OCI-LY7 (cell line): ENCODE data around the gene POLR1B. TPM values are rescaled to one million over a fixed set of nuclear protein-coding genes. Genes with fewer than 3 reads are reported as not detected.
"Not testable (repeated sequence)": the region's sequence is repeated elsewhere in the genome, so short reads cannot be mapped to it uniquely, and the experiment has no call there.

Experiments
- BruUV-seq: library from RNA; stranded (reverse); fragments of 400-500 nt; replicated peaks from 2 replicates; lab custom pipeline; 2021; lab: Mats Ljungman, UMichigan
- CTCF ChIA-PET: fragments of 300-600 bp; sonication (Branson Sonifier 250); formaldehyde crosslinking; loops from one replicate; lab custom pipeline; 2022; ENCODE audit warnings: antibody characterized with exemption; ENCODE audit not compliant: unreplicated experiment; lab: Charles Lee
- POLR2A ChIA-PET: fragments of 300-600 bp; sonication (Branson Sonifier 250); formaldehyde crosslinking; loops from one replicate; lab custom pipeline; 2022; ENCODE audit warnings: antibody characterized with exemption; lab: Charles Lee
- DNase-seq: peaks from one replicate; pipeline ENCODE4 v3.0.0-alpha.2; 2015; ENCODE audit warnings: low spot score
- H2AFZ ChIP-seq: fragments of 200-600 bp; sonication (generic), shearing (Covaris generic); 2 replicates; pipeline ENCODE4 v1.6.1; 2014; ENCODE audit warnings: mild to moderate bottlenecking, antibody characterized with exemption, low read length, moderate library complexity
- H3K27ac ChIP-seq: fragments of 200-600 bp; sonication (generic); 2 replicates; pipeline ENCODE4 v1.5.1; 2014; ENCODE audit warnings: mixed run types, low read depth, mild to moderate bottlenecking, moderate library complexity, low read length, inconsistent platforms; ENCODE audit not compliant: poor library complexity, severe bottlenecking
- H3K36me3 ChIP-seq: fragments of 200-600 bp; sonication (generic); 2 replicates; pipeline ENCODE4 v1.6.1; 2014; ENCODE audit warnings: mild to moderate bottlenecking, antibody characterized with exemption, low read length, moderate library complexity, mixed read lengths; ENCODE audit not compliant: insufficient read depth
- H3K4me1 ChIP-seq: fragments of 200-600 bp; sonication (generic); 2 replicates; pipeline ENCODE4 v1.5.1; 2014; ENCODE audit warnings: mild to moderate bottlenecking, low read length; ENCODE audit not compliant: insufficient read depth, poor library complexity, severe bottlenecking
- H3K4me2 ChIP-seq: fragments of 200-600 bp; sonication (generic); 2 replicates; pipeline ENCODE4 v1.6.1; 2014; ENCODE audit warnings: mild to moderate bottlenecking, low read length
- H3K4me3 ChIP-seq: fragments of 200-600 bp; sonication (generic); 2 replicates; pipeline ENCODE4 v1.5.1; 2014; ENCODE audit warnings: mild to moderate bottlenecking, low read depth, low read length; ENCODE audit not compliant: poor library complexity, severe bottlenecking
- H3K79me2 ChIP-seq: fragments of 200-600 bp; sonication (generic); 2 replicates; pipeline ENCODE4 v1.6.1; 2016; ENCODE audit warnings: low read depth, mild to moderate bottlenecking, low read length, moderate library complexity, mixed read lengths; ENCODE audit not compliant: insufficient read depth
- H3K9me2 ChIP-seq: fragments of 200-600 bp; sonication (generic); 2 replicates; pipeline ENCODE4 v1.6.1; 2016; ENCODE audit warnings: mild to moderate bottlenecking, low read length, mixed read lengths; ENCODE audit not compliant: insufficient read depth
- H3K9me3 ChIP-seq: fragments of 200-600 bp; sonication (generic); 2 replicates; pipeline ENCODE4 v1.6.1; 2014; ENCODE audit warnings: mild to moderate bottlenecking, mixed run types, low read length, mixed read lengths
- H4K20me1 ChIP-seq: fragments of 200-600 bp; sonication (generic); 2 replicates; pipeline ENCODE4 v1.6.1; 2014; ENCODE audit warnings: mild to moderate bottlenecking, antibody characterized with exemption, low read length, moderate library complexity, mixed read lengths; ENCODE audit not compliant: insufficient read depth
- EZH2phosphoT487 ChIP-seq: fragments of 200-600 bp; sonication (generic); IDR thresholded peaks from 2 replicates; pipeline ENCODE4 v1.6.1; 2018; ENCODE audit warnings: low read depth, borderline replicate concordance, mild to moderate bottlenecking, mixed run types, antibody characterized with exemption, low read length, moderate library complexity, mixed read lengths
- intact Hi-C: fragments of 100-400 bp; cut with micrococcal nuclease; formaldehyde crosslinking; loops from one replicate; pipeline ENCODE4 v1.10.0; 2022; ENCODE audit not compliant: unreplicated experiment
- total RNA-seq, 2 experiments: library from RNA; depleted of rRNA in 1 of 2; stranded (reverse); fragments of >200 nt in 1 of 2; shearing (Covaris generic) in 1 of 2; gene quantifications; 2 replicates each; pipeline ENCODE4 v1.2.3, GENCODE V29; 2014 to 2022
- TF ChIP-seq, protein P1 (sequence below): fragments of 200-600 bp; sonication (generic); conservative IDR thresholded peaks from 2 replicates; pipeline ENCODE4 v1.5.1; 2014; ENCODE audit warnings: mild to moderate bottlenecking, antibody characterized with exemption, low read length, moderate library complexity, mixed read lengths

The POLR1B gene
- total RNA-seq, 2 experiments from 2014 or later = 30.5 to 44.7 TPM

DNA sequence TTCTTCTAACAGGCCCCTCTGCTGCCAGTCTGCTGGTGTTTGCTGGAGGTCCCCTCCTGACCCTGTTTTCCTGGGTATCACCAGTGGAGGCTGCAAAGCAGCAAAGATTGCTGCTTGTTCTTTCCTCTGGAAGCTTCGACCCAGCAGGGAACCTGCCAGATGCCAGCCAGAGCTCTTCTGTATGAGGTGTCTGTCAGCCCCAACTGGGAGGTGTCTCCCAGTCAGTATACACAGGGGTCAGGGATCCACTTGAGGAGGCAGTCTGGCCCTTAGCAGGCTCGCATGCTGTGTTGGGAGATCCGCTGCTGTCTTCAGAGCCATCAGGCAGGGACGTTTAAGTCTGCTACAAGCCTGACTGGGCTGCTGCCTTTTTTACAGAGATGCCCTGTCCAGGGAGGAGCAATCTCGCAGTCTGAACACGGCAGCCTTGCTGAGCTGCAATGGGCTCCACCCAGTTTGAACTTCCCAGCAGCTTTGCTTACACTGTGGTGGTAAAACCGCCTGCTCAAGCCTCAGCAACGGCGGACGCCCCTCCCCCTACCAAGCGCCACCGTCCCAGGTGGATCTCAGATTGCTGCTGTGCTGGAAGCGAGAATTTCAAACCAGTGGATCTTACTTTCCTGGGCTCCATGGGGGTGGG is 72.1 kb downstream of the POLR1B start:
- H3K9me3 ChIP-seq = no peaks in the 10 kb centered on the region
- no peaks in the 10 kb centered on the region for H3K9me2 ChIP-seq
- no peaks in the 10 kb centered on the region for H3K79me2 ChIP-seq
- intact Hi-C loops = no loop called here
- DNase-seq = no peak
- no TSS peak for BruUV-seq
- H3K4me1 ChIP-seq = no peaks in the 10 kb centered on the region
- H3K4me3 ChIP-seq = no peak overlapping the region
- no peak overlapping the region for H3K4me2 ChIP-seq
- ChIA-PET CTCF (no interaction called here), POLR2A (no interaction called here)
- H2AFZ ChIP-seq = no peak overlapping the region
- no peaks in the 10 kb centered on the region for H4K20me1 ChIP-seq
- no peaks in the 10 kb centered on the region for H3K36me3 ChIP-seq
- TF ChIP-seq, protein P1, sequence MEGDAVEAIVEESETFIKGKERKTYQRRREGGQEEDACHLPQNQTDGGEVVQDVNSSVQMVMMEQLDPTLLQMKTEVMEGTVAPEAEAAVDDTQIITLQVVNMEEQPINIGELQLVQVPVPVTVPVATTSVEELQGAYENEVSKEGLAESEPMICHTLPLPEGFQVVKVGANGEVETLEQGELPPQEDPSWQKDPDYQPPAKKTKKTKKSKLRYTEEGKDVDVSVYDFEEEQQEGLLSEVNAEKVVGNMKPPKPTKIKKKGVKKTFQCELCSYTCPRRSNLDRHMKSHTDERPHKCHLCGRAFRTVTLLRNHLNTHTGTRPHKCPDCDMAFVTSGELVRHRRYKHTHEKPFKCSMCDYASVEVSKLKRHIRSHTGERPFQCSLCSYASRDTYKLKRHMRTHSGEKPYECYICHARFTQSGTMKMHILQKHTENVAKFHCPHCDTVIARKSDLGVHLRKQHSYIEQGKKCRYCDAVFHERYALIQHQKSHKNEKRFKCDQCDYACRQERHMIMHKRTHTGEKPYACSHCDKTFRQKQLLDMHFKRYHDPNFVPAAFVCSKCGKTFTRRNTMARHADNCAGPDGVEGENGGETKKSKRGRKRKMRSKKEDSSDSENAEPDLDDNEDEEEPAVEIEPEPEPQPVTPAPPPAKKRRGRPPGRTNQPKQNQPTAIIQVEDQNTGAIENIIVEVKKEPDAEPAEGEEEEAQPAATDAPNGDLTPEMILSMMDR = no peak
- TF ChIP-seq EZH2phosphoT487 = no peak
- H3K27ac ChIP-seq = no peak overlapping the region

DNA sequence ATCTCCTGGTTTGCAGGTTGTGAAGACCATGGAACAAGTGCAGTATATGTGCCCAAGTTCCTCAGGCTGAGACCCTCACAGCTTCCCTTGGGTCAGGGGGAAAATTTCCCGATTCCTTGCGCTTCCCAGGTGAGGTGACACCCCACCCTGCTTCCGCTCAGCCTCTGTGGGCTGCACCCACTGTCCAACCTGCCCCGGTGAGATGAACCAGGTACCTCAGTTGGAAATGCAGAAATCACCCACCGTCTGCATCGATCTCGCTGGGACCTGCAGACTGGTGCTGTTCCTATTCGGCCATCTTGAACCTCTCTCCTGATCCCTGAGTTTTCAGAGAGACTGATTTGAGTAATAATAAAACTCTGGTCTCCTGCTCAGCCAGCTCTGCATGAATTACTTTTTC is 72.8 kb downstream of the POLR1B start:
- Histone ChIP-seq H3K9me2 (no peaks in the 10 kb centered on the region), H3K36me3 (no peaks in the 10 kb centered on the region), H3K9me3 (no peaks in the 10 kb centered on the region), H3K79me2 (no peaks in the 10 kb centered on the region), H3K4me1 (no peaks in the 10 kb centered on the region), H3K4me2 (no peak overlapping the region), H4K20me1 (no peaks in the 10 kb centered on the region), H2AFZ (no peak overlapping the region), H3K27ac (no peak overlapping the region), H3K4me3 (no peak overlapping the region)
- intact Hi-C loops = no loop called here
- POLR2A ChIA-PET = no interaction called here
- CTCF ChIA-PET = no interaction called here
- BruUV-seq = no TSS peak
- TF ChIP-seq EZH2phosphoT487 = no peak
- TF ChIP-seq, protein P1 = no peak
- DNase-seq = no peak

DNA sequence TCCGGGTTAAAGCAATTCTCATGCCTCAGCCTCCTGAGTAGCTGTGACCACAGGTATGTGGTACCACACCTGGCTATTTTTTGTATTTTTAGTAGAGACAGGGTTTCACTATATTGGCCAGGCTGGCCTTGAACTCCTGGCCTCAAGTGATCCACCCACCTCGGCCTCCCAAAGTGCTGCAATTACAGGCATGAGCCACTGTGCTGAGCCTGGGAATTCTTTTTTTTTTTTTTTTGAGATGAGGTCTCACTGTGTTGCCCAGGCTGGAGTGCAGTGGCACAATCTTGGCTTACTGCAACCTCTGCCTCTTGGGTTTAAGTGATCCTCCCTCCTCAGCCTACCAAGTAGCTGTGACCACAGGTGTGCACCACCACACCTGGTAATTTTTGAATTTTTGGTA is 73.5 kb downstream of the POLR1B start:
- H3K4me1 ChIP-seq, DNase-seq, H3K27ac ChIP-seq, H3K4me2 ChIP-seq, CTCF ChIA-PET, H3K4me3 ChIP-seq, H4K20me1 ChIP-seq, BruUV-seq, H3K9me3 ChIP-seq, H3K36me3 ChIP-seq, H2AFZ ChIP-seq, intact Hi-C loops, H3K9me2 ChIP-seq, H3K79me2 ChIP-seq: not testable (repeated sequence)
- POLR2A ChIA-PET = interaction anchor here (0.7 kb wide), 1 partner anchor 613 kb away, joined by 5 read pairs; no protein-coding TSS in a partner anchor
